ENCODE data around the gene FAM107B.

The FAM107B gene

DNA sequence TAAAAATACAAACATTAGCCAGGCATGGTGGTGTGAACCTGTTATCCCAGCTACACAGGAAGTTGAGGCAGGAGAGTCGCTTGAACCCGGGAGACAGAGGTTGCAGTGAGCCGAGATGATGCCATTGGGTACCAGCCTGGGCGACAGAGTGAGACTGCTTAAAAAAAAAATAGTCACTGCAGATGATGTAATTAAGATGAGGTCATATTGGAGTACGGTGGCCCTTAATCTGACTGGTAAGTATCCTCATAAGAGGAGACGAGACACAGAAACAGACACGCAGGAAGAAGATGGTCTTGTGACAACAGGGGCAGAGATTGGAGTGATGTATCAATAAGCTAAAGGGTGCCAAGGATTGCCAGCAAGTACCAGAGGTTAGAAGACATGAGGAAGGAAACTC lies 156.0 kb downstream of the FAM107B start:
- DNase-seq: no peak

DNA sequence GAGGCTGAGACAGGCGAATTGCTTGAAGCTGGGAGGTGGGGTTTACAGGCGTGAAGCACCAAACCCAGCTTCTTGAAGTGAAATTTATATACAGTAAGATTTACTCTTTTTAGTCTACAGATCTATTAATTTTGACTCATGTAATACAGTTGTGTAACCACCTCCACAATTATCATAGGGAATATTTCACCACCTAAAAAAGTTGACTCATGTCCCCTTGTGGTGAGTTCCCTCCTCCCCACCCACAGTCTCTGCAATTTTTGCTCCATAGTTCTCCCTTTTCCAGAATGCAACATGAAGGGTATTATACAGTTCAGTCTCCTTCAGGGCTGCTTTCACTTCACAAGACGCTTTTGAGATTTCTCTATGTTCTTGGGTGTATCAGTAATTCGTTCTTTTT lies 156.8 kb downstream of the FAM107B start:
- no peak for DNase-seq

DNA sequence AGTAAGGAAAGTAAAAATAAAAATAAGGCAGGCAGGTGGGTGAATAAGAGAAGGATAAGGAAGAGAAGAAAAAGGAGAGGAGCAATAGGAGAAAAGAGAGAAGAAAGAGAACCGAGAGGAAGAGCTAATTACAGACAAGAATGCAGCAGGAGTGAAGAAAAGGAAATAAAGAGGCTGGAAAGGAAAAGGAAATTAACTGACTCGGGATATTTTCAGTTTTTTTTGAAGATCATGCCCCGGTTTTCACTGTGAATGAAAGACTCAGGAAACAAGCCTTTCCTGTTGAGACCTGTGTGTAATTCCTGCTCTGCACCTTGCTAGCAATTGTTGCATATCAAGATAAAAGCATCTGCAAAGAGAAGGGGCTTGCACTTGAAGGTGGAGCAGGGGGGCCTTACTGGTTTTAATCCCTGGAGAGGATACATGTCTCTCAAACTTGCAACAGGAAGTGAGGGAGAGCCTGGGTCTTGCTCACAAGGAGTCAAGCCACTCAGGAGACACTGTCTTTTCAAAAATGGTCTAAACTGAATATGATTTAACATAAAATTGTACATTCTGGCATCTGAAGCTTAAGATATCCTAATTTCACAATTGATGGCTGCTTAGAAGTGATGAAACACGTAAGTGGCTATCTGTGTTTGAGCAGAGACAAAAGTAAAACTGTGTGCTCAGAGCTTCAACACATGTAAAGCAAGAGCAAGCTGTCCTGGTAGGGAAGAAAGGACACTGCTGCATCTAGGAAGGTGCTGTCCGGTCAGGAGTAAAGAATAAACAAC lies 157.6 kb downstream of the FAM107B start:
- no peak for DNase-seq

DNA sequence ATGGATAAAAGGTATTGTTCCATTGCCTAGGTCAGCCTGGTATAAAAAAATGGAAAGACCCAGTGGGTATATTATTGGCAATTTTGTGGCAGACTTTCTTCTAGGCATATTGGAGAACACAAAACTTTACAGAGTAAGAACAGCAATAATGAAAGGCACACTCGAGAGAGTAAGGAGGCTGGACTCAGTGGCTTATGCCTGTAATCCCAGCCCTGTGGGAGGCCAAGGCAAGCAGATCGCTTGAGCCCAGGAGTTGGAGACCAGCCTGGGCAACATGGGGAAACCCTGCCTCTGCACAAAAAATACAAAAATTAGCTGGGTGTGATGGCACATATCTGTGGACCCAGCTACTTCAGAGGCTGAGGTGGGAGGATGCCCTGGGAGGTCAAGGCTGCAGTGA lies 158.2 kb downstream of the FAM107B start:
- DNase-seq: no peak

DNA sequence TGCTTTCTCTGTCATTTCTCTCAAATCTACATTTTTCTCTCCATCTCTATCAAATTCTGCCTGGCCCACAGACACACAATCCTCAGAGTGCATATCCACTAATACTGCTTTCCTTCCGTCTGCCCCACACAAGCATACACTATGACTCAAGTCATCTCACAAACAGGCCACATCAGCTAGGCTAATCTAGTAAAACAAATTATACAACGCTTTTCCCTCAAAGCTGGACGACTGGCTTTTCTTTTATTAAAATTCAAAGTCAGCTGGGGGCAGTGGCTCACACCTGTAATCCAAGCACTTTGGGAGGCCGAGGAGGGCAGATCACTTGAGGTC lies 161.1 kb downstream of the FAM107B start:
- DNase-seq: no peak

DNA sequence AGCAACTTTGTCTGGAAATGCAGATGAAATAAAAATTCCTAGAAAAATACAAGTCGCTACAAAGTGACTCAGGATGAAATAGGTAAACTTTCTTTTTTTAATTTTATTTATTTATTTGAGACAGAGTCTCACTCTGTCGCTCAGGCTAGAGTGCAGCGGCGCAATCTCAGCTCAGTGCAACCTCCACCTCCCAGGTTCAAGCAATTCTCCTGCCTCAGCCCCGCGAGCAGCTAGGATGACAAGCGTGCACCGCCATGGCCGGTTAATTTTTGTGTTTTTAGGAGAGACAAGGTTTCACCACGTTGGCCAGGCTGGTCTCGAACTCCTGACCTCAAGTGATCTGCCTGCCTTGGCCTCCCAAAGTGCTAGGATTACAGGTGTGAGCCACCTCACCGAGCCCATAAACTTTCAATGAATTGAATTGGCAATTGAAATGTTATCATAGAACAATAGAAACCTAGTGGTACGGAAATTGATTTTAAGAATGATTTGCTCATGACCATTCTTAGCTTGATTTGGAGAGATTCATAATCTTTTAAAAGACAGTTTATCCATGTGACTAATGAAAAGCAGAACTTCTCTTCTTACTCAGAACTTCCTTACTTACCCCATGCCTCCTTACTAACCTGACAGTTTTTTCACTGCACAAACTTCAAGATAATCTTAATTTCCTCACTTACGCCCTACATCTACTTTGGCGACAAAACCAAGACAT lies 161.7 kb downstream of the FAM107B start:
- no peak for DNase-seq

DNA sequence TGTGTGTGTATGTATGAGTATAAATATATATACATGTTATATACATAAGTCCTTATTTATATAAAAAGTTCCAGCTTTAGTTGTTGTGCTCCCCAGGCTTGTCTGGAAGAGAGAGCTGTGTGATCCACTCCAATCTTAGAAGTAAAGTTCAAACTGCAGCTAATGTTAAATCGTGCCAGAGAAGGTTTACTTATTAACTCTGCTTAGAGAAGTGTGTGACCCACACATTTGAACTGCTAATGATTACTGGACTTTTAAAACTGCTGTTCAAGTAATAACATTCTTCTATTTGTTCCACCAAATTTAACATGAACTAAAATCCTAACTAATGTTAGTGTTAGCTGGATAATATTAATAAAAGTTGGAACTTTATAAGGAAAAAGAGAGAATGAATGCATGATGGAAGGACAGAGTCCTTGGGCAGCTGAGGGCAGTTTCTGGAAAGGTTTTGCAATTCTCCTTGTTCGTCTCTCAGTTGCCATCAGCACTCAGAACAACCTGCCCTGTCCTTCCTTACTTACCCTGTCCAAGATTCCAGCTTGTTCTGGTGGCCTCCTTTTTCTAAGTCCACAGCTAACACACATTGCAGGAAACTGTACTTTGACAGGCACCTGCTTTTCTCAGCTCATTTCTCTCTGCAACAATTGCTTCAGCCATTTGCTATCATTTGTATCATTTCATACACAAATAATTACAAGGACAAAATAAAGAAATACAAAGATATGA lies 162.6 kb downstream of the FAM107B start:
- no peak for DNase-seq

DNA sequence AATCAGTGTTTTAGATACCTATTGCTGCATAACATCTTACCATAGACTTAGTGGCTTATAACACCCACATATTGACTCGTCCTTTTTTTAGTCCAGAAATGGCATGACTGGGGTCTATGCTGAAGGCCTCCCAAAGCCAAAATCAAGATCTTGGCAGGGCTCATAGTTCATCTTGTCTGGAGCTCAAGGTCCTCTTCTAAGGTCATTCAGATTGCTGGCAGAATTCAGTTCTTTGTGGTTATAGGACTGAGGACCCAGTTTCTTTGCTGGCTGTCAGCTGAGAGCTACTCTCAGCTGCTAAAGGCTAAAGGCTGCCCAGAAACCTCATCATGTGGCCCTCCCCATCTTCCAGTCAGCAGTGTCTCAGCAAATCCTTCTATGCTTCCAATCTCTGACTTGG lies 165.5 kb downstream of the FAM107B start:
- DNase-seq: no peak

DNA sequence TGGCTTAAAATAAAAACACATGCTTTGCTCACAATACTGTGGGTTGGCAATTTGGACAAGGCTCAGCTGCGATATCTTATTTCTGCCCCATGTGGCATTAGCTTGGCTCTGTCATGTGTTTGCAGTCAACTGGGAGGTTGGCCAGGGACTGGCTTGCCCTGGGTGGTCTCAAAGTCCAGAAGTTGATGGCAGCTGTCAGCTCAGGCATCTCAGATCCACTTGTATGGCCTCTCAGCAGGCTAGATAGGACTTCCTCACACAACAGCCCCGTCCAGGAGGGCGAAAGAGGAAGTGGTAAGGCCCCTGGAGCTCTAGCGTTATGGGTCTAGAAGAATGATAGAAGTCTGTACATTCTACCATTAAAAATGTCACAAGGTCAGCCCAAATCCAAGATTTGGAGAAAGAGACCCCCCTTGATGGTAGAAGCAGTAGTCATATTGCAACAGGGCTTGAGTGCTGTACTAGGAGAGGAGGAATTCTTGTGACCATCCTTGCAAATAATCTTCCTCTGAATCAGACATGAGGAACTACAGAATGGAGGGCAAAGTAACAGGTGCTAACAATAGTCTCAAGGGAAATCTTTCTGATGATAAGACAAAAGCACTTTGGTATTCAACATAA lies 166.2 kb downstream of the FAM107B start:
- DNase-seq: no peak

DNA sequence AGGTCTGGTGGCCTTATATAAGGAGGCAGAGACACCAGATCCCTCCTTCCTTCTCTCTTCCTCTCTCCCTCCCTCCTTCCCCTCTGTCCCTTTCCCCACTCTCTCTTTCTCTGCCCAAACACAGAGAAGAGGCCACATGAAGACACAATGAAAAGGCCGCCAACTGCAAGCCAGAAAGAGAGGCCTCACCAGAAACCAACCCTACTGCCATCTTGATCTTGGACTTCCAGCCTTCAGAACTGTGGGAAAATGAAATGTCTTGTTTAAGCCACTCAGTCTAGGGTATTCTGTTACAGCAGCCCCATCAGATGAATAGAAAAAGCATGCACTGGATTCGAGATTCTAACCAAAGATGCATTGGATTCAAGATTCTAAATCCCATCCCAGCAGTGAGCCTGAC lies 168.1 kb downstream of the FAM107B start:
- no peak for DNase-seq

DNA sequence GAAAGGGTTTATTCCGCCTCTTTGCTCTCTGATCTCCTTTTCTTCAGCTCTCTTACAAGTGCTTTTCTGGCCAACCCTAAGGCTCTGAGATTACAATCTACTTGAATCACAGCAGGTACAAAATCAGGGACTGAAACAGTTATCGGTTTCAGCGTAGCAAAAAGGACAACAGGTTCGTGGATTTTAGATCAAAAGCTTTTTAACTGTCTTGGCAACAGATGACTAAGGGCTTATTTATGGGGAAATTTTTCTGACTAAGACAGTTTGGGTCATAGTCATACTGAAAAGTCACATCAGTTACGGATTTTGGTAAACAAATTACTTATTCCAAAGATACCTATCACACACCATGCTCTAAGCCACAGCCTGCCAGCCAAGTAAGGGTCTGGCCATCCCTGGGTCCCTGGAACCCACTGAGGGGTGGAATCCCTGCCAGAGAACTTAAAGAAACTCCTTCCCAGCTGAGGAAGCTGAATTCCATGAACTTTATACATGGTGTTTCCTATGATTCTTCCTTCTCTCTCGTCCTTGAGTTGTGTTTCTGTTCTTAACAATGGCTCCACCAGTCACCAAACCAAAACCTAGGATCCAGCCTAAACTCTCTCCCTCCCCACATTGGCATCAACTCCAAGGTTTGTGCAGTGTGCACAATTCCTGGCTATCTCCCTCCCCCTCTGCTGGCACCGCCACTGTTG lies 169.3 kb downstream of the FAM107B start:
- no peak for DNase-seq

DNA sequence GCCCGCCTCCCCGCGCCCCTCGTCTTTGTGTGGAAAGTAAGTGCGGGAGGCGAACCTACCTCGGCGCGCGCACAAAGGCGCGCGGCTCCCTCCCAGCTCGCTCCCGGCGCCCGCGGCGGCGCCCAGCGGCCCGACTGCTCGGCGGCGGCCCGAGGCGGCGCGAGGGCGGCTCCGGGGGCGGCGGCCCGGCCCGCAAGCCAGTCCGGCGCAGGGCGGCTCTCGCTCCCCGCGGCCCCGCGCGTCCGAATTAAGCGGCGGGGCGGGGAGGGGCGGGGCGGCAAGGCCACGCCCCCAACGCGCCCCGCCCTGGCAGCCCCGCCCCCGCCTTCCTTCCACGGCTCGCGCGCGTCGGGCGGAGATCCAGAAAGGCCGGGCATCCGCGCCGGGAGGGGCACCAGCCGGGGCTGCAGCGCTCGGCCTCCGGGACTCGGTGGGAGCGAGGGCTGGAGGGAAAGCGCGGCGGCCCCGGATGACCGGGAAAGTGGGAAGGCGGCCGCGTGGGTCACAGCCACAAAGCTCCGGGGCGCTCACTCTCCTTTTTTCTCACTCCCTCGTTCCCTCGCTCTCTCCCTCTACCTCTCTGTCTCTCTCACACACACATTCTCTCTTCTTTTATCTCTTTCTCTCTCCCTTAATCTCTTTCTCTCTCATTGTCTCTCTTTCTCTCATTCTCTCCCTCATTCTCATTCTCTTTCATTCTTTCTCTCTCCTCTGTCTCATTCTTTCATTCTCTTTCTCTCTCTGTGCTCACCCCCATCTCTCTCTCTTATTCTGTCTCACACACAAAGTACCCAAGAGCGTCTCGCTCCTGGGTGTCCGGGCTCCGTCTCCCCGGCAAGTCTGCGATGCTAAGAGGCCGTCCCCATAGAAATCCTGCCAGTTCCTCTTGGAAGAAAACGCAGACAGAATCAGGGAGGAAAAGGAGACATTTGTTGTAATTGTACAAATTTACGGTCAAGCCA lies 170.2 kb downstream of the FAM107B start:
- DNase-seq: peak; percentile 47 to 66 (median 54)

DNA sequence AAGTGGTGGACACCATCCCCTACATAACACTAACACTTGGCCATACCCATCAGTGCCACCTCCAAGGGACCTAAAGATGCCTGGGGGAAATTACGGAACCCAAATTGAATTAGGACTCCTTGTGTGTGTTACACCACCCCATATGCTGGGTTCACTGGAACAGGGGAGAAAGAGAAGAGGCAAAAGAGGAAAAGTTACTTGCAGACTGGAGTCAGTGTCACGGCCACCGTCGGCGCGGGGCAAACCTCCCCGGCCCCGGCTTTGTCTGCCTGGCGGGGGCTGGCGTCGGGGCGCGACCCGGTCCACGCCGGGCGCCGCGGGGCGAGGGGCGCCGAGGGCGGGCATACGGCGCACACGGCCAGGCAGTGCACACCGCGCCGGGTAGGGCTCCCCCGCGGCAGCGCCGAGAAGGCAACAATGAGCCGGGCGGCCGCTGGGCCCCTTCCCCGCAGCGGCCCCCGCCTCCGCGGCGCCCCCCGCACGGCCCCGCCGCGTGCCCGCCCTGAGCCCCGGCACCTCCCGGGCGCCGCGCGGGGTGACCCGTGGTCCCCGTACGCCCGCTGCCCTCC lies 171.1 kb downstream of the FAM107B start:
- DNase-seq: no peak

DNA sequence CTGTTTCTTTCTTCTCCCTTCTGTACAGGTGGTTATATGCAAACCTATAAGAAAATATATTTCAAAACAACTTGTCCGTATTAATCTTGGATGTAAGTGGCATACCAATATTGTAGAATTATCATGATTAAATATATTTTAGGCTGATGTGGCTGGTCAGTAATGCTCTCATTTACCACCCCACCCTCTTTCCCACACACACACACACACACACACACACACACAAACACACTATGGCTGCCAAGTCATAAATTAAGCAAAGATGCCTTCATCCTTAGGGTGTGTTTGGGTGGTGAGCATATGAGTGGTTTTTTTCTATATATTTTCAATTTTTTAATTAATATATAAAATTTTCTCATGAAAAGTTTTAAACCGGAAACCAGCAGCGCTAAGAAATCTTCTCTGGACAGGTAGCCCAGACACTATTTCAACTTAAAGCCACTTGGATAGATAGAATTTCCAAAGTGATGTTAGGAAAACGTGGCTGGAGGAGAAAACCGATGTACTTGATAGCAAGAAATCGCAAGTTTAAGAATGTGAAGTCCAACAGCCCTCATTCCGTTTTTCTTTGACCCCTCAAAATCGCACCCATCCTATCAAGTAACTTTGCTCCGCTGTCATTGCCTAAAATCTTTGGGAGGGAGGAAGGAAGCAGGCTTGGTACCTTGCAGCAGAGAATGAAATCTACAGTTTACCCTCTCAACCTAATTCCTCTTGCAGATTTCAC lies 171.7 kb downstream of the FAM107B start:
- no peak for DNase-seq

DNA sequence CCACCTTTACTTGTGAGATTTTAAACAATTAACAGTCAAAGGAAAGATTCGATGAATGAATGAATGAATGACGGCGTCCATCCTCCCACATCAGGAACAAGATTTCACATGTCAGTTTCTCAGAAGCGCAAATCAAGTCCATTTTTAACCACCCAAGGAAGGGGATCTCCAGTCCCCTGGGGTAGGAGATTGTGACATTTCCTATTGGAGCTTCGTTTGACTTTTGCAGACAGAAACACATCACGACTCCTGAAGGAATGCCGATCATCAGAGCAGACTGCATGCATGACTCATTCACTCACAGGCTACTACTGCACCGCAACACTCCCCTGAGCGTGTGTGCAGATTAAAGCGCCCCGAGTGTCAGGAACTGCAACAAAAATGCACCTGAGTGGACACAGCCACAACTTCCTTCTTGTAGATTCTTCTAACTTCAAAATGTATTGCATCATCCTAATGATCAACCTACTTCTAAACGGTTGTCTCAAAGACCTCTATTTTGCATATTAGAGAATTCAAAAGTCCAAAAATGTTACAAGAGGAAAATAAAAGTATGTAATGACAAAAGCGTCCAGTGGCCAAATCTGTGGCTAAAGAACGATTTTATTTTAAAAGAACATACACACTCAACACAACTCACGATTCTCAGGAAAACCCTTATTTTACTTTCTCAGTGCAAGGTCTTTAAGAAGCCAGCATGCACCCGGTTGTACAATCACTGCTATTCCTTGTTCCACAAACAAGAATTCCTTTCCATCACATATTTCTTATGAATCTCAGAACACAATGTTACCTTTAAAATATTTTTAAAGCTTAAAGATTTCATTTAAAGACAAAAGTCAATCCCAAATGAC lies 172.6 kb downstream of the FAM107B start:
- DNase-seq: peak in 1 of 4 experiments; percentile 27

DNA sequence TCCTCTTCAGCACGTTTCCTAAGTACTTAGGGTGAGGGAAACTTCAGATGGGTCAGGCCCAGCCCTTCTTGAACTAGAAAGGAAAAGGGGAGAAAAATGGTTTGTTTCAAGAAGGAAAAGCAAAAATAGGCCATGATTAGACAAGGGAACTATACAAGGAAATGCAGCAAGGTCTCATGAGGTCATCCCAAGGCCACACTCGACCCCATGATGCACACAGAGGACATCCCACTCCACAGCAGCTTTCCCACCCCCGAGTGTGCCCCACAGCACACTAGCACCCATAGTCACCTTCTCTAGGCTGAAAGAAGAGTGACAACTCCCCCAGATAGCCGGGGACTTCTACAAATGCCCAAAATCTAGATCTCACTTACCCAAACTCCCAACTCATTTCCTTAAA lies 173.4 kb downstream of the FAM107B start:
- no peak for DNase-seq

DNA sequence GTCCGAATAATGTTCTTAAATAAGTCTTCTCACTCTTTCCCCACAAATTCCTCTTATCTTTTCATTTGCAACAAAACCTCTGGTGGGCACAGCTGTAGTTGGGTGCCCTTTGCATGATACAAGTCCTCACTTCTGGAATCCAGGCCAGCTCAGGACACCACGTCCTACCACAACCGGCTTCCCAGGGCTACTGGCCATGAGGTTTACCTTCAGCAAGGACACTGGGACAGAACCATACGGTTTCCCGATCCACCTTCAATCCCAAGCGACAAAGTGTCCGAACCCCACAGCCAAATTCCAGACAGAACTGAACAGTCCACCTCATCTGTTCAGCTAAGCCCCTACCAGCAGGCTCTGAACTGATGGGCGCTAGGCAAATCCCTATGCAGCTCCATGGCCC lies 174.6 kb downstream of the FAM107B start:
- no peak for DNase-seq

DNA sequence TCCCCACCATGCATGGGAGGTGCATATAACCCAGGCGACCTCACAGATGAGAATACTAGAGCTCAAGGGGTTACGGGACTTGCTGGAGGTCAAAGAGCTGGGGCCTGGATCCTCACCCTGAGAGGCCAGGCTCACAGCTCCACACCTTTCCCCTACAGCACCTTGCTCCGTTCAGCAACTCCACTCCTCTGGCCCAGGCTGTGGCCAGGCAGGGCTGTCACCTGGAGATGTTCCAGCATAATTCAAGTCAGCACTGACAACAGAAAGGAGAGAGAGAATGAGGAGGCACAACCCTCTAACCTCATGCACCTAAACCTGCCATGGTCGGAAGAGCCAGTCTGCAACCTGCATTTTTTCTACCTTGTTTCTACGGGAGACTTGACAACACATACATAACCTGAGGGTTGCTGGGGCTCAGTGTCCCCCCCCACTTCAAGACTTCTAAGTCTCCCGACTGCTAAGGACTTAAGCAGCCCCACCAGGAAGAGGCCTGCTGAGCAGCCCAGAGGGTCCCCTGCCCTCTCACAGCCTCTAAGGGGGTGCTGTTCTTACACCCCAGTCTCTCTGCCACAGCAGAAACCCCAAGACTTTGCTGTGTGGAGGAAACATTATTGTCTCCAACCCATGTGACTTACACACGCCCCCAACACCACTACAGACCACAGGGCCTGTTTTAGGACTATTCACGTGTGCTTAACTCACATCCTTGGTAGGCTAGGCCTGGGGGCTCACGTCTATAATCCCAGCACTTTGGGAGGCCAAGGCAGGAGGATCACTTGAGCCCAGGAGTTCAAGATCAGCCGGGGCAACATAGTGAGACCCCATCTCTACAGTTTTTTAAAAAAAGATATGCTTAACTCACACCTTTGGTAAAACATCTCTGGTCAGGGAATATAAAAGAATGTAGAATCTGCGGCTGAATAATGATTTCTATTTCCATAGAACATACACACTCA lies 175.6 kb downstream of the FAM107B start:
- DNase-seq: no peak

All from activated CD4-positive, CD25-positive, alpha-beta regulatory T cell (primary cell).